Measurements from ENCODE around the gene E2F8. TPM values are rescaled to one million over a fixed set of nuclear protein-coding genes. Genes with fewer than 3 reads are reported as not detected.

Gene E2F8
- total and polyA plus RNA-seq, 10 of the 15 experiments (the other 5 are each of a cell fraction or from before 2014, with no cell fraction given) = 8.8 to 28.1 (median 18.5) TPM

DNA sequence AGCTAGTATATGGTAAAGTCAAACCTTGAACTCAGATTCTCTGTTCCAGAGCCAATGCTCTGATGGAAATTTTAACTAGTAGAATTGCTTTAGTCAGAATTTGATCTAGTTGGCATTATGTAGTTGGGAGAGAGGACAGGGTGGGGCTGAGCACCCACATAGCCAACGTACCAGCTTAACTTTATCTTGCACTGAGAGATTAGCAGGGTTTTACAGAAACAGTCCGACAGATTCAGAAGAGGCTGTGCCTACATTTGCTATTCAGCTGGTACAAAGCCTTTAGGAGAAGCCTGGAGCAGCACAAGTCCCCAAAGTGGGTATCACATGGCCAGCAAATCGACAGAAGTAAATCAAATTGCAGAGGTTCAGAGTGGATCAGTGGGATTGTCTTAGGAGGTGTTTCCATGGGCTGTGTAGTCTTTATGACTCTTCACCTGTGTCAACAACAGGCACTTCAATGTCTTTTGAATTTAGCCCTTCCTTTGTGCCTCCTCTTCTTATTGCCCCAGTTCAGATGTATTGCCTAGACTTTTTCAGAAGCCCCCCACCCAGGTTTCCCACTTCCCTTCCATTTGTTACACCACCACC is 31.7 kb downstream of the E2F8 start:
- ChIA-PET CTCF (interaction anchor here (0.7 to 1.4 kb wide), 2 partner anchors 16 to 138 kb away, joined by 3 read pairs; no protein-coding TSS in a partner anchor), SMC1A (ENCODE audit: uncharacterized antibody, unreplicated experiment) (no interaction called here), RAD21 (ENCODE audit: unreplicated experiment) (no interaction called here), POLR2A (no interaction called here)
- in situ Hi-C loops (cut with MboI) = no loop called here
- intact Hi-C loops (cut with micrococcal nuclease; ENCODE audit: unreplicated experiment) = no loop called here
- H3K9me3 ChIP-seq (replicated peaks; ENCODE audit: control insufficient read depth, insufficient read depth, low read length) = no peaks in the 10 kb centered on the region
- no peak overlapping the region for H3K4me3 ChIP-seq
- 17% methylated on average over 3 of the region's 3 CpGs for WGBS (ENCODE audit: insufficient coverage, insufficient replicate concordance, low lambda C conversion rate, missing lambda C conversion rate)
- no peaks in the 10 kb centered on the region for H3K79me2 ChIP-seq (ENCODE audit: control insufficient read depth, insufficient read depth, low read length)
- H3K36me3 ChIP-seq (ENCODE audit: control insufficient read depth in 2 of 2, insufficient read depth in 2 of 2, low read length in 1 of 2) = no peaks in the 10 kb centered on the region
- DNase-seq (ENCODE audit: low read depth, low spot score) = no peak
- ATAC-seq = no peak
- H3K27ac ChIP-seq (ENCODE audit: control insufficient read depth, insufficient read depth) = no peak overlapping the region
- BruUV-seq (replicated peaks) = no TSS peak
- no peaks in the 10 kb centered on the region; a peak in 2 of 4 replicates for H3K27me3 ChIP-seq (replicated peaks in 1 of 2; ENCODE audit: control insufficient read depth in 2 of 2, insufficient read depth in 2 of 2, low read length in 1 of 2)
- no peaks in the 10 kb centered on the region for H4K20me1 ChIP-seq (ENCODE audit: control insufficient read depth, insufficient read depth)
- H3K9ac ChIP-seq (ENCODE audit: control insufficient read depth, insufficient read depth, low read length) = no peak overlapping the region
- no peak for FAIRE-seq
- no peak overlapping the region for H2AFZ ChIP-seq (ENCODE audit: control insufficient read depth, low read depth, low read length)
- no peak overlapping the region for H3K4me2 ChIP-seq (ENCODE audit: control insufficient read depth, insufficient read depth)
- no peaks in the 10 kb centered on the region for H3K4me1 ChIP-seq (ENCODE audit: control insufficient read depth, insufficient read depth, low read length)
- TF ChIP-seq PAX5 (IDR thresholded peaks at IDR 0.05; ENCODE audit: borderline replicate concordance, low read depth, low read length) = no peak
- TF ChIP-seq YBX1 (IDR thresholded peaks at IDR 0.05) = no peak
- TF ChIP-seq GATAD2B (conservative IDR thresholded peaks at IDR 0.05; ENCODE audit: low read depth) = no peak
- TF ChIP-seq BRCA1 (IDR thresholded peaks at IDR 0.05; ENCODE audit: low read depth, low read length) = no peak
- no peak for TF ChIP-seq MTA2 (IDR thresholded peaks at IDR 0.05; ENCODE audit: low read depth)
- TF ChIP-seq, protein P1, sequence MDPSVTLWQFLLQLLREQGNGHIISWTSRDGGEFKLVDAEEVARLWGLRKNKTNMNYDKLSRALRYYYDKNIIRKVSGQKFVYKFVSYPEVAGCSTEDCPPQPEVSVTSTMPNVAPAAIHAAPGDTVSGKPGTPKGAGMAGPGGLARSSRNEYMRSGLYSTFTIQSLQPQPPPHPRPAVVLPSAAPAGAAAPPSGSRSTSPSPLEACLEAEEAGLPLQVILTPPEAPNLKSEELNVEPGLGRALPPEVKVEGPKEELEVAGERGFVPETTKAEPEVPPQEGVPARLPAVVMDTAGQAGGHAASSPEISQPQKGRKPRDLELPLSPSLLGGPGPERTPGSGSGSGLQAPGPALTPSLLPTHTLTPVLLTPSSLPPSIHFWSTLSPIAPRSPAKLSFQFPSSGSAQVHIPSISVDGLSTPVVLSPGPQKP (IDR thresholded peaks at IDR 0.05; ENCODE audit: low read depth, low read length) = no peak
- TF ChIP-seq NFYB (IDR thresholded peaks at IDR 0.05; ENCODE audit: insufficient read depth, low read depth, low read length) = no peak
- TF ChIP-seq, protein P2, sequence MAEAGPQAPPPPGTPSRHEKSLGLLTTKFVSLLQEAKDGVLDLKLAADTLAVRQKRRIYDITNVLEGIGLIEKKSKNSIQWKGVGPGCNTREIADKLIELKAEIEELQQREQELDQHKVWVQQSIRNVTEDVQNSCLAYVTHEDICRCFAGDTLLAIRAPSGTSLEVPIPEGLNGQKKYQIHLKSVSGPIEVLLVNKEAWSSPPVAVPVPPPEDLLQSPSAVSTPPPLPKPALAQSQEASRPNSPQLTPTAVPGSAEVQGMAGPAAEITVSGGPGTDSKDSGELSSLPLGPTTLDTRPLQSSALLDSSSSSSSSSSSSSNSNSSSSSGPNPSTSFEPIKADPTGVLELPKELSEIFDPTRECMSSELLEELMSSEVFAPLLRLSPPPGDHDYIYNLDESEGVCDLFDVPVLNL (IDR thresholded peaks at IDR 0.05; ENCODE audit: low read depth, low read length) = no peak
- TF ChIP-seq ETV6 (conservative IDR thresholded peaks at IDR 0.05 in 1 of 2, IDR thresholded peaks at IDR 0.05 in 1 of 2; ENCODE audit: borderline replicate concordance in 1 of 2, low read depth in 1 of 2) = no peak
- TF ChIP-seq BACH1 (IDR thresholded peaks at IDR 0.05; ENCODE audit: borderline replicate concordance) = no peak
- TF ChIP-seq RELA (IDR thresholded peaks at IDR 0.05; ENCODE audit: borderline replicate concordance, partially characterized antibody) = no peak
- TF ChIP-seq SPI1 (IDR thresholded peaks at IDR 0.05; ENCODE audit: borderline replicate concordance, insufficient read depth, low read depth, low read length) = no peak
- no peak for TF ChIP-seq SRF (IDR thresholded peaks at IDR 0.05; ENCODE audit: low read depth in 2 of 2, low read length in 2 of 2)
- TF ChIP-seq LARP7 (IDR thresholded peaks at IDR 0.05) = no peak
- TF ChIP-seq, protein P3, sequence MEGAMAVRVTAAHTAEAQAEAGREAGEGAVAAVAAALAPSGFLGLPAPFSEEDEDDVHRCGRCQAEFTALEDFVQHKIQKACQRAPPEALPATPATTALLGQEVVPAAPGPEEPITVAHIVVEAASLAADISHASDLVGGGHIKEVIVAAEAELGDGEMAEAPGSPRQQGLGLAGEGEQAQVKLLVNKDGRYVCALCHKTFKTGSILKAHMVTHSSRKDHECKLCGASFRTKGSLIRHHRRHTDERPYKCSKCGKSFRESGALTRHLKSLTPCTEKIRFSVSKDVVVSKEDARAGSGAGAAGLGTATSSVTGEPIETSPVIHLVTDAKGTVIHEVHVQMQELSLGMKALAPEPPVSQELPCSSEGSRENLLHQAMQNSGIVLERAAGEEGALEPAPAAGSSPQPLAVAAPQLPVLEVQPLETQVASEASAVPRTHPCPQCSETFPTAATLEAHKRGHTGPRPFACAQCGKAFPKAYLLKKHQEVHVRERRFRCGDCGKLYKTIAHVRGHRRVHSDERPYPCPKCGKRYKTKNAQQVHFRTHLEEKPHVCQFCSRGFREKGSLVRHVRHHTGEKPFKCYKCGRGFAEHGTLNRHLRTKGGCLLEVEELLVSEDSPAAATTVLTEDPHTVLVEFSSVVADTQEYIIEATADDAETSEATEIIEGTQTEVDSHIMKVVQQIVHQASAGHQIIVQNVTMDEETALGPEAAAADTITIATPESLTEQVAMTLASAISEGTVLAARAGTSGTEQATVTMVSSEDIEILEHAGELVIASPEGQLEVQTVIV (IDR thresholded peaks at IDR 0.05; ENCODE audit: borderline replicate concordance, partially characterized antibody) = no peak
- TF ChIP-seq NR2C2 (IDR thresholded peaks at IDR 0.05; ENCODE audit: borderline replicate concordance, control insufficient read depth, insufficient read length, low read depth) = no peak
- no peak for TF ChIP-seq SUPT20H (IDR thresholded peaks at IDR 0.05; ENCODE audit: borderline replicate concordance, control insufficient read depth, low read depth, low read length)
- TF ChIP-seq POU2F2 (IDR thresholded peaks at IDR 0.05; ENCODE audit: borderline replicate concordance, low read depth, low read length) = no peak
